Activated naive CD4-positive, alpha-beta T cell treated with anti-CD3 and anti-CD28 coated beads, Interleukin-2, amount 50 U/mL, for 72 hours (primary cell): ENCODE data around the gene LRIT1. TPM values are rescaled to one million over a fixed set of nuclear protein-coding genes. Genes with fewer than 3 reads are reported as not detected.

Experiments
- ATAC-seq, 2 donors: fragments of 150-1000 bp; cut with Tn5 transposase; 2 replicates each; pipeline ENCODE4 v1.10.0; 2021; ENCODE audit warnings: mild to moderate bottlenecking in 2 of 2, moderate library complexity in 2 of 2
- DNase-seq, 2 donors: peaks; one replicate each; pipeline ENCODE4 v3.0.0; 2021 to 2022; ENCODE audit warnings: low spot score in 2 of 2
- H3K27ac Mint-ChIP-seq, 2 donors: one replicate each; pipeline ENCODE4 v1.8.0; 2022; ENCODE audit warnings: mild to moderate bottlenecking in 2 of 2, mixed read lengths in 2 of 2
- H3K36me3 Mint-ChIP-seq, 2 donors: one replicate each; pipeline ENCODE4 v1.8.0; 2022; ENCODE audit warnings: mixed read lengths in 2 of 2
- H3K9me3 Mint-ChIP-seq, 2 donors: one replicate each; pipeline ENCODE4 v1.8.0; 2022; ENCODE audit warnings: mixed read lengths in 2 of 2
- total RNA-seq, 2 donors: library from RNA; stranded (reverse); gene quantifications; one replicate each; pipeline ENCODE4 v1.2.3, GENCODE V29; 2022

Gene LRIT1
- total RNA-seq, 2 donors from 2014 or later = not detected

- Mint-ChIP-seq H3K27ac (no peak overlapping the region), H3K9me3 (no peaks in the 10 kb centered on the region), H3K36me3 (no peaks in the 10 kb centered on the region)
- DNase-seq (no peak), ATAC-seq (no peak)
These were observed 36.7 kb downstream of the LRIT1 start for GRCh38 chr10:84204610-84205009.

DNA sequence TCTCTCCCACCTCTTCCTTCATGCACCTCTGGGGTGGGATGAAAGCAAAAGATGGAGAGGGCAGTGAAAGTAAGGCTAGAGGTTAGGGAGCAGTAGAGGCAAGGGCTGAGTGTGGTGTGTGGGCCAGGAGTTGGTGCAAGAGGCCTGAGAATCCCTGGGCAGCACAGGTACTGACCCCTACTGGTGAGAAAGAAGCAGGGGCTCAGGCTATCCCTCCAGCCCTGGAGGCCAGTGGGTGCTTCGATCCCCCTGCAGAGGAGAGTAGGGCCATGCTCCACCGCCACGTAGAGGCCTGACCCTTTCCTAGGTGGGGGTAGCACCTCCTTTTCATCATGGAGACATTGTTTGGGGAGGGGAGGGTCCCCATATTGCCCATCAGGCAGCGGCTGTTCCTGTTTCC lies 37.2 kb downstream of the LRIT1 start:
- peak in 1 of 2 donors; percentile 37 for ATAC-seq
- H3K9me3 Mint-ChIP-seq = no peaks in the 10 kb centered on the region
- H3K36me3 Mint-ChIP-seq = no peaks in the 10 kb centered on the region
- H3K27ac Mint-ChIP-seq = no peak overlapping the region
- DNase-seq = no peak

- ATAC-seq (no peak), DNase-seq (no peak)
- Mint-ChIP-seq H3K9me3 (no peaks in the 10 kb centered on the region), H3K27ac (no peak overlapping the region), H3K36me3 (no peaks in the 10 kb centered on the region)
These were observed 39.0 kb downstream of the LRIT1 start for GRCh38 chr10:84202349-84202748.

DNA sequence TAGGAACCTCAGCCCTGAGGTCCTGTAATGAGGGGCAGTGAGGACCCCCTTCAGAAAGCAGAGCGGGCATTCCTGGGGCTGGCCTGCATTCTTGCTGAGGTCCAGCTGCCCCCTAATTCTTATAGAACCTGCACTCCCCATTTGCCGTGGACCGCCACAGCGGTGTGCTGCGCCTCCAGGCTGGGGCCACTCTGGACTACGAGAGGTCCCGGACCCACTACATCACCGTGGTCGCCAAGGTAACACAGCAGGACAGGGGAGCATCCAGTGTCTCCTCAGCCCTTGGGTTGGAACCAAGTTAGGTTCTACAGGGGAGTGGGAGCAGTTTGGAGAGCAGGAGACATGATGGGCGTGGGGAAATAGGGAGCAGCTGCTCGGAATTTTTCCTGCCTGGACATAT lies 39.7 kb downstream of the LRIT1 start:
- H3K9me3 Mint-ChIP-seq = no peaks in the 10 kb centered on the region
- no peak overlapping the region for H3K27ac Mint-ChIP-seq
- ATAC-seq = no peak
- no peaks in the 10 kb centered on the region for H3K36me3 Mint-ChIP-seq
- DNase-seq = no peak

DNA sequence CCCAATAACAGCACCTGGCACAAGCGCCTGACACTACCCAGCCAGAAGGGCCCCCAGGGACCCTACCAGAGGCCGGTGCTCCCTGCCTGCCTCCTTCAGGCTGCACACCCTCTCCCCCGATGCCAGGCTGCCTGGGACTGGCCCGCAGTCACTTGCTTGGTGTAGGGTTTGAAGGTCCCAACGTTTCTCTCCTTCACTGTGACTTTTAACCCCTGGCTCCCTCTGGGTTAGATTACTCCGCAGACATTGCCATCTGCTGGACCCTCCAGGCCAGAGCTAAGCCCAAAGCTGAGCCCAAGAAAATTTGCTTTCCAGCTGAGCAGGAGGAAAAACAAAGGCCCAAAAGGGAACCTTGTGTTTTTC lies 40.1 kb downstream of the LRIT1 start:
- DNase-seq = no peak
- no peaks in the 10 kb centered on the region for H3K9me3 Mint-ChIP-seq
- no peaks in the 10 kb centered on the region for H3K36me3 Mint-ChIP-seq
- no peak overlapping the region for H3K27ac Mint-ChIP-seq
- no peak for ATAC-seq

- ATAC-seq = no peak
- peak overlapping the region in 1 of 2 donors; percentile 1 for H3K27ac Mint-ChIP-seq
- no peak for DNase-seq
These were observed 40.7 kb downstream of the LRIT1 start for GRCh38 chr10:84200537-84201243.

DNA sequence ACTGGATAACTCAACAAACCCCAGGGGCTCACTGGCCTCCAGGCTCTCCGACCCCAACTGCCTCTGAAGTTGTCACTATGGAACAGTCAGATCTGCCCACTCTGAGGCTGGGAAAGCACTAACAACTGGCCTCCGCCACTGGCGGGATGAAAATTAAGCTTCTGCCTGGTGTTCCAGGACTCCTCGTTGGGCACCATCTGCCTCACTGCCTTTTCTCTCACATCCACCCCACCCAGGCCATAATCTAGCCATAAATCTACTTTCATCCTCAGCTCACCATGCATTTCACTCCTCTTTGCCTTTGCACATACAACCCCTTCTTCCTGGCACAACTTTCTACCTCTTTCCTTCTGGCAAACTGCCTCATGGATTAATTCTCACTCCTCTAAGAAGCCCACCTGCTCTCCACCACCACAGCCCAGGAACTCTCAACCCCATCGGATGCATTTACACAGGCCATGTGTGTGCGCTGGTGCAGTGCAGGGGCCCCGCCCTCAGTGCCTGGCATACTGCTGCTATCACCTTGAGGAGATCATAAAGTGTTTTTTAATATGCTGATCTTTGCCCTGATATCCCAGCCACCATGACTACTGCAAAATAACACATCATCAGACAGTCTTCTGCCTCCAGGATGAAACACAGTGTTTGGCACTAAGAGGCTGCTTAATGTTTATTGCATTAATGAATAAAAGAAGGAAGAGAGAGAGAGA lies 43.0 kb downstream of the LRIT1 start:
- H3K27ac Mint-ChIP-seq = no peak overlapping the region
- H3K36me3 Mint-ChIP-seq = no peaks in the 10 kb centered on the region
- no peaks in the 10 kb centered on the region for H3K9me3 Mint-ChIP-seq
- ATAC-seq (no peak), DNase-seq (no peak)

More at GRCh38 chr10:84200537-84201243, 40.7 kb downstream of the LRIT1 start:
- Mint-ChIP-seq H3K36me3 (no peaks in the 10 kb centered on the region), H3K9me3 (no peaks in the 10 kb centered on the region)

- ATAC-seq (no peak), DNase-seq (no peak)
- H3K36me3 Mint-ChIP-seq = no peaks in the 10 kb centered on the region
- no peak overlapping the region for H3K27ac Mint-ChIP-seq
- H3K9me3 Mint-ChIP-seq = no peaks in the 10 kb centered on the region
These were observed 43.7 kb downstream of the LRIT1 start for GRCh38 chr10:84197643-84198042.

- no peak overlapping the region for H3K27ac Mint-ChIP-seq
- ATAC-seq = no peak
- no peaks in the 10 kb centered on the region for H3K36me3 Mint-ChIP-seq
- DNase-seq = no peak
- H3K9me3 Mint-ChIP-seq = no peaks in the 10 kb centered on the region
These were observed 44.4 kb downstream of the LRIT1 start for GRCh38 chr10:84196941-84197340.

DNA sequence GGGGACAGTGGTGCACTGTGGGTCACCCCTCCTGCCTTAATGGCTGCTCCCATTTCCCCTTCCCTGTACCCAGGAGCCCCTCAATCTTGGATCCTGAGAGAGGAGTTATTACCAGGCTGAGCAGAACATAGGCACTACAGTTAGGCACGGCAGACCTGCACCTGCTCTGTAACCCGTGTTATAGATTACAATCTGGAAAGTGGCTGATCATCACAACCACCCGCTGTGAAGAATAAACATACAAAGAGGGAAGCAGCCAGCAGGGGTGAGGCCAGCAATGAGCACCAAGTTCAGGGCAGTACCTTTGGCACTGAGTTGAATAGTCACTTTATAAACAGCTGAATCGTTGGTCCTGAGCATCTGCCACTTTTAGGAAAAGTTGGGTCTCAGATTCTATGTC lies 45.3 kb downstream of the LRIT1 start:
- no peaks in the 10 kb centered on the region for H3K36me3 Mint-ChIP-seq
- ATAC-seq = no peak
- H3K27ac Mint-ChIP-seq = no peak overlapping the region

DNA sequence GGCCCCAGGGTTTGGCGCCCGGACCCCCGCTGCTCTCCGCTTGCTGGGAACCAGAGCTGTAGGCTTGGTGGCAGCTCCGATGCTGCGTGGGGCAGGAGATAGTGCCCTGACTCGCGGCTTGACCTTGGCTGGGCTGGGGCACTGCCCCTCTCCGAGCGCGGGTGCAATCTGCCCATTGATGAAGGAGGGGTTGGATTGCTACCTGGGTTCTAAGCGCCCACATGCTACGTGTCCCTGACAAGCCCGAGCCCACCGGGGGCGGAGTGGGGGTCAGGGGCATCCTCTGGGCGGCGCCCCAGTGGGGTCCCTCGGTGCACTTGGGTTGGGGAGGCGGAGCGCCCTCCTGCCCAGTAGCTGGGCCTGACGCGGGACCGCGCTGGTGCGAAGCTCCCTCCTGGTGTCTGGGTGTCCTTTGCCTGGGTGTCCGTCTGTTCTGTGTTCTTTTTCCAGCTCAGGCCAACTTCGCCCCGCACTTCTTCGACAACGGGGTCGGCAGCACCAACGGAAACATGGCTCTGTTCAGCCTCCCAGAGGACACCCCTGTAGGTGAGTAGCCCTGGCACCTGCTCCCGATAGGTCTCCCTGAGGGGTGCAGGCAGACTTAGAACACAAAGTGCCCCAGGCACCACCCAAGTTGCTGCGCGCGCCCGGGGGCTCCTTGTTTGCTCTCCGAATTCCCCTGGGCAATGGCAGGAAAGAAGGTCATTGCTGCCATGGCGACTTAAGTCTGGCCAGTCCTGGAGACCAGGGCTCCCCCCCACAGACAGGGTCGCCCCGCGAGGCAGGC lies 46.1 kb downstream of the LRIT1 start:
- DNase-seq = no peak
- no peaks in the 10 kb centered on the region for H3K36me3 Mint-ChIP-seq
- H3K9me3 Mint-ChIP-seq = no peaks in the 10 kb centered on the region
- H3K27ac Mint-ChIP-seq = no peak overlapping the region
- ATAC-seq = peak in 1 of 2 donors; percentile 3

More for the DNA sequence above, 45.3 kb downstream of the LRIT1 start:
- H3K9me3 Mint-ChIP-seq = no peaks in the 10 kb centered on the region
- no peak for DNase-seq

- ATAC-seq (peak; percentile 69 to 88), DNase-seq (peak in 1 of 2 donors; percentile 54)
- no peaks in the 10 kb centered on the region for H3K9me3 Mint-ChIP-seq
- no peak within 1 kb of the TSS for H3K27ac Mint-ChIP-seq
- H3K36me3 Mint-ChIP-seq = no peaks in the 10 kb centered on the region
These were observed 46.8 kb downstream of the LRIT1 start, which contains the start of gene CDHR1 for GRCh38 chr10:84194424-84195043. Gene CDHR1, plus strand, starts transcription at chr10:84194537. Its CDS starts 224 bp downstream, at chr10:84194761.

DNA sequence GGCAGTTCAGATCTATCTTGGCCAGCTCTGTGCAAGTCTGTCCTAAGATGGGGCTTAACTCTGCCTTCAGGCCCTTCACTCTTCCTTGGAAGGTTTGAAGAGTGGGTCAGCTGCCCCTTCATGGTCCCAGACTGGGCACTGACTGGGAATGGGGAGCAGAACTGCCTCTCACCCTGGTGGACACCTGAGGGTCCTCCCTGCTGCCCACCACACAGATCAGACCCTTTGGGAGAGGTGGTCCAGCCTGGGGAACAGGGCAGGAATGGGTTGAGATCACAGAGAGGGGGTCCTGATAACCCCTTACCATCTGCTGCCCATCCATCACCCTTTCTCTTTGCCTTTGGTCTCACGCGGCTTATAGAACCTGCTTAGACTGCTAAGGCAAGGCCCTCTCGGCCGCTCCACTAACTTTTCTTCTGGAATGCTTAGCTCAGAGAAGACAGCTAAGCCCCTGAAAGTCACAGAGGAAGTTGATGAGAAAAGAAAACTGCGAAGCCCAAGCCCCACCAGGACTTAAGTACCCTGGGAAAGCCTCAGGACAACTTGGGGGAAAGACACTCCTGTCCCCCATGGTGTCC lies 47.4 kb downstream of the LRIT1 start:
- no peaks in the 10 kb centered on the region for H3K36me3 Mint-ChIP-seq
- DNase-seq (no peak), ATAC-seq (no peak)
- no peaks in the 10 kb centered on the region for H3K9me3 Mint-ChIP-seq
- no peak overlapping the region for H3K27ac Mint-ChIP-seq

DNA sequence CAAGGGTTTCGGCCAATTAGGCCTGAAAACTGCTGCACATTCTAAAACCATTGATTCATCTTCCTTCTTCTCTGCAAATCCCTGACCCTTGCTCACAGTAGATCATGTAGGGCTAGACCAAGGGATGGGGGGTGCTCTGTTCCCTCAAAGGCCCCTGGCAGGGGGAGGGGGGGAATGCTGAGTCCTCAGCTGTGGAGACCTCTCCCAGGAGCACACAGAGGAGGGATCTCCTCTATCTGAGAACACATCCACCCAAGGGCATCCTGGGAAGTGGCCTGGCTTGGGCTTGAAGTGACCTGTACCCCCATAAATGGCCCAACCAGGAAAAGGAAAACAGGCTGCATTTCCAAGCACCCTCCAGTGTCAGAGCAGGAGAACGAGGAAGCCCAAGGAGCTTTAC lies 48.0 kb downstream of the LRIT1 start:
- DNase-seq = no peak
- H3K9me3 Mint-ChIP-seq = no peaks in the 10 kb centered on the region
- H3K27ac Mint-ChIP-seq = no peak overlapping the region
- H3K36me3 Mint-ChIP-seq = no peaks in the 10 kb centered on the region
- no peak for ATAC-seq

DNA sequence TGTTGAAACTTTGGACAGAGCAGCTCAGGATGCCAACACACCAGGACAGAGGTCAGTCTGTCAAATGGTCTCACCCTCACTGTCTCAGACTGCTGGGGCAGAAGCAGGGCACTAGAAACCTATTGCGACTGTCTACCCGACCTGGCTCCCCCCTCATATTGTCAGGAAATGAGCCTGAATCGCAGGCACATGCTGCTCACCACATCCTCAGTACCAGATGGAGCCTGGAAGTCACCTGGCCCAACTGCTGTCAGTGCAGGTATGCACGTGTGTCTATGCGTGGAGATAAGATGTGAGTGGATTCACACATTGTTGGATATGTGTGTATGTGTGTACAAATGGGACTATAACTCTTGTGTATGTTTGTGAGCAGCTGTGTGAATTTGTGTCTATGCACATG lies 50.2 kb downstream of the LRIT1 start:
- ATAC-seq (no peak), DNase-seq (no peak)
- no peaks in the 10 kb centered on the region for H3K9me3 Mint-ChIP-seq
- no peaks in the 10 kb centered on the region for H3K36me3 Mint-ChIP-seq
- no peak overlapping the region for H3K27ac Mint-ChIP-seq

- no peaks in the 10 kb centered on the region for H3K9me3 Mint-ChIP-seq
- H3K36me3 Mint-ChIP-seq = no peaks in the 10 kb centered on the region
- no peak overlapping the region for H3K27ac Mint-ChIP-seq
- ATAC-seq (no peak), DNase-seq (no peak)
These were observed 50.7 kb downstream of the LRIT1 start for GRCh38 chr10:84190621-84191020.

DNA sequence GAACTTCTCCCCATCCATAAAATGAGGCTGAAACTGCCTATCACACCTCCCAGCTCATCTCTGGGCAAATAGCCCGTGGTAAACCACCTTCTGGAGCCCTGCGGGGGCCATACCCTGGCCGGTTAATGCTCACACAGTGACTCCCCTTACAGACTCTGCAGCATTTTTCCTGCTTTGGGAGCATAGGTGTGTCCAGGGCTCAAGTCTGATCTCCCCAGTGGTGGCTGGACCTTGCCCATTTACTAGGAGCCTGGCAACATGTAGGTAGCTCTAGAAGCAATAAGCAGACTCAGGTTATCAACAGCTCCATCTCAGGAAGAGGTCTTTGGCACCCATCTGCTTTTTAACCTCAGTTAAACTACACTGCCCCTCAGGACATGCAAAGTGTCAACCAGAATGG lies 52.5 kb downstream of the LRIT1 start:
- Mint-ChIP-seq H3K9me3 (no peaks in the 10 kb centered on the region), H3K27ac (no peak overlapping the region), H3K36me3 (no peaks in the 10 kb centered on the region)
- ATAC-seq = no peak
- DNase-seq = no peak
